GM13977 (cell line): ENCODE data around the gene PDE3B.

Experiments used
- DNase-seq: peaks from one replicate; pipeline ENCODE4 v3.0.0; 2012; ENCODE audit warnings: low spot score
- CTCF ChIP-seq: IDR thresholded peaks from 2 replicates; pipeline ENCODE4 v1.5.1; 2012; ENCODE audit warnings: mild to moderate bottlenecking, control low read depth; ENCODE audit not compliant: insufficient read depth; ENCODE audit errors: extremely low read depth, missing control alignments
- in situ Hi-C: fragments of 300-500 bp; cut with MboI; formaldehyde crosslinking; loops from one replicate; pipeline ENCODE4 v1.12.0; 2022; ENCODE audit warnings: low sequenced_read_pairs, low pct_unique_long_range_greater_than_20kb, mixed read lengths, inconsistent platforms; ENCODE audit not compliant: unreplicated experiment

PDE3B gene

GRCh38 chr11:14617241-14618027, 26.2 kb upstream of the PDE3B start:
- in situ Hi-C loops, result no loop called here
- no peak for TF ChIP-seq CTCF
- DNase-seq, result no peak

DNA sequence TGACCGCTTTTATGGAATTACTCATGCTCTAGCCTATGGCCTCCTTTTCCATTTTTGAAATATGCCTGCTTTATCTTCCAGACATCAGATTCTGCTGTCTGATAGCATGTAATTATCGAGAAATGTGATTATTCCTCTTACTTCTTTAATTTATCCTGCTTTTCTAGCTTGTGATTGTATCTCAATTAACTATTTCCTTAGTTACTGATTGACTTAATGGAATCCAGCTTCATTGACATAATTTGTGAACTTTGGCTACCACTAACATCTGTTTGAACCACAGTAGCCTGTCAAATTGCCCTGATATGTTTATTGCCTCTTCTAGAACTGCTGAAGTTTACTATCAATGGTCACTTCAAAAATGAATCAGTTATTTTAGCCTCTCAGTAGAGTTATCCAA, 25.5 kb upstream of the PDE3B start:
- TF ChIP-seq CTCF, result no peak
- DNase-seq, result no peak
- in situ Hi-C loops, result no loop called here

GRCh38 chr11:14619603-14620531, 23.7 kb upstream of the PDE3B start:
- no peak for TF ChIP-seq CTCF
- no peak for DNase-seq
- in situ Hi-C loops, result no loop called here

- in situ Hi-C loops, result no loop called here
- DNase-seq, result no peak
- no peak for TF ChIP-seq CTCF
Measured at GRCh38 chr11:14622223-14622954, 21.2 kb upstream of the PDE3B start.

GRCh38 chr11:14623036-14623435, 20.6 kb upstream of the PDE3B start:
- TF ChIP-seq CTCF, result no peak
- no peak for DNase-seq
- in situ Hi-C loops, result no loop called here

DNA sequence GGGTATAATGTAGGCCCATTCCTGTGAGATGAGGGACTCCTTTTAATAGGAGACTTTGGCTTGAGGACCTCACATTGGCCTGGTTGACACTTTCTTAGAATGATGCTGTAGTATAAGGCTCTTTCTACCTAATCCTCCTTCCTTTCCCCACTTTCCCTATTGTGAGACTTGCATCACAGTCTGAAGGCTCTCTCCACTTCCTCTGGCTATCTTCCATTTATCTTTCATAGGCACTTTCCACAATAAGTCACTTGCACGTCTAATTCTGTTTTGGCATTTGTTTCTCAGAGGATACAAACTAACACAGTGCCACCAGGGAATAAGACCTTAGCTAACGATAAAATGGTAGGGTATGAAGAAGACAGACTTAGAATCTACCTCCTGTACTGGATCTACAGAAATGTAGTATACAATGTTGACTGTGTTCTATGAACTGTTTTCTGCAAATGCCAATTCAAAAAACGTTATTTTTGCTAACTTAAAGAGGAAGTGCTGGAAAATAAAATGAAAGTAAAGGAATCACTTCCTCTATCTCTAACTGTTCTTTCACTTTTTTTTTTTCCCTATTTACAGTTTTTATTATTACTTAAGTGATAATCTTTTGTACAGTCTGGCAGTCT, 17.9 kb upstream of the PDE3B start:
- in situ Hi-C loops, result no loop called here
- DNase-seq, result no peak
- no peak for TF ChIP-seq CTCF
